Mononuclear cell (primary cell): ENCODE measurements around the gene SDF2. TPM values are rescaled to one million over a fixed set of nuclear protein-coding genes. Genes with fewer than 3 reads are reported as not detected.
"Not testable (repeated sequence)": the region's sequence is repeated elsewhere in the genome, so short reads cannot be mapped to it uniquely, and the experiment has no call there.

Source experiments
- H3K27me3 ChIP-seq: 2 replicates; pipeline ENCODE4 v1.6.0; 2011; ENCODE audit warnings: low read length, control low read depth; ENCODE audit not compliant: insufficient read depth
- H3K4me1 ChIP-seq: 2 replicates; pipeline ENCODE4 v1.5.1; 2011; ENCODE audit warnings: mild to moderate bottlenecking, low read length, control low read depth; ENCODE audit not compliant: insufficient read depth
- H3K4me3 ChIP-seq: 2 replicates; pipeline ENCODE4 v1.5.1; 2011; ENCODE audit warnings: mild to moderate bottlenecking, low read length, moderate library complexity
- H3K9me3 ChIP-seq: 2 replicates; pipeline ENCODE4 v1.5.1; 2011; ENCODE audit warnings: low read depth, mild to moderate bottlenecking, control low read depth, low read length
- total RNA-seq: library from RNA; depleted of rRNA; stranded (reverse); fragments of >200 nt; gene quantifications from one replicate; pipeline ENCODE4 v1.2.3, GENCODE V29; 2012

Gene SDF2
- total RNA-seq, 1 donor = 31.3 TPM

GRCh38 chr17:28698253-28698941, 36.7 kb upstream of the SDF2 start:
- H3K9me3 ChIP-seq = no peaks in the 10 kb centered on the region
- no peak overlapping the region for H3K4me3 ChIP-seq
- H3K27me3 ChIP-seq = no peaks in the 10 kb centered on the region
- H3K4me1 ChIP-seq = no peaks in the 10 kb centered on the region

GRCh38 chr17:28693869-28694268, 32.2 kb upstream of the SDF2 start:
- no peak overlapping the region for H3K4me3 ChIP-seq
- H3K27me3 ChIP-seq = no peaks in the 10 kb centered on the region
- H3K4me1 ChIP-seq = no peaks in the 10 kb centered on the region
- no peaks in the 10 kb centered on the region for H3K9me3 ChIP-seq

- Histone ChIP-seq H3K9me3 (no peaks in the 10 kb centered on the region), H3K4me3 (no peak overlapping the region), H3K4me1 (no peaks in the 10 kb centered on the region), H3K27me3 (no peaks in the 10 kb centered on the region)
Measured at GRCh38 chr17:28689011-28689410, 27.3 kb upstream of the SDF2 start.

GRCh38 chr17:28688481-28688880, 26.8 kb upstream of the SDF2 start:
- Histone ChIP-seq H3K27me3 (no peaks in the 10 kb centered on the region), H3K4me1 (no peaks in the 10 kb centered on the region), H3K9me3 (no peaks in the 10 kb centered on the region), H3K4me3 (no peak overlapping the region)

- Histone ChIP-seq H3K9me3 (no peaks in the 10 kb centered on the region), H3K4me3 (no peak overlapping the region), H3K27me3 (no peaks in the 10 kb centered on the region), H3K4me1 (no peaks in the 10 kb centered on the region)
Measured at GRCh38 chr17:28686296-28686695, 24.6 kb upstream of the SDF2 start.

- no peaks in the 10 kb centered on the region for H3K4me1 ChIP-seq
- no peaks in the 10 kb centered on the region for H3K9me3 ChIP-seq
- no peaks in the 10 kb centered on the region for H3K27me3 ChIP-seq
- no peak overlapping the region for H3K4me3 ChIP-seq
Measured at GRCh38 chr17:28685366-28685765, 23.7 kb upstream of the SDF2 start.

GRCh38 chr17:28684963-28685362, 23.3 kb upstream of the SDF2 start:
- H3K27me3 ChIP-seq = no peaks in the 10 kb centered on the region
- no peaks in the 10 kb centered on the region for H3K9me3 ChIP-seq
- H3K4me3 ChIP-seq = no peak overlapping the region
- H3K4me1 ChIP-seq = no peaks in the 10 kb centered on the region

GRCh38 chr17:28682655-28683054, 20.9 kb upstream of the SDF2 start:
- Histone ChIP-seq H3K9me3 (no peaks in the 10 kb centered on the region), H3K27me3 (no peaks in the 10 kb centered on the region), H3K4me1 (no peaks in the 10 kb centered on the region), H3K4me3 (no peak overlapping the region)

- Histone ChIP-seq H3K4me1 (no peaks in the 10 kb centered on the region), H3K4me3 (no peak overlapping the region), H3K9me3 (no peaks in the 10 kb centered on the region), H3K27me3 (no peaks in the 10 kb centered on the region)
Measured at GRCh38 chr17:28675980-28676379, 14.3 kb upstream of the SDF2 start.

GRCh38 chr17:28675490-28675889, 13.8 kb upstream of the SDF2 start:
- Histone ChIP-seq H3K4me3 (no peak overlapping the region), H3K4me1 (no peaks in the 10 kb centered on the region), H3K9me3 (no peaks in the 10 kb centered on the region), H3K27me3 (no peaks in the 10 kb centered on the region)

- Histone ChIP-seq H3K27me3 (no peaks in the 10 kb centered on the region), H3K4me3 (no peak overlapping the region), H3K9me3 (no peaks in the 10 kb centered on the region), H3K4me1 (peaks cover 12% of the 10 kb centered on the region)
Measured at GRCh38 chr17:28669918-28670317, 8.2 kb upstream of the SDF2 start.

- Histone ChIP-seq H3K4me1 (peaks cover 27% of the 10 kb centered on the region), H3K27me3 (no peaks in the 10 kb centered on the region), H3K9me3 (no peaks in the 10 kb centered on the region), H3K4me3 (no peak overlapping the region)
Measured at GRCh38 chr17:28667870-28668269, 6.2 kb upstream of the SDF2 start.

- Histone ChIP-seq H3K4me3 (no peak overlapping the region), H3K4me1 (peaks cover 36% of the 10 kb centered on the region), H3K27me3 (no peaks in the 10 kb centered on the region)
Measured at GRCh38 chr17:28665994-28666393, 4.3 kb upstream of the SDF2 start.

GRCh38 chr17:28663723-28664122, 2.0 kb upstream of the SDF2 start:
- Histone ChIP-seq H3K4me3 (no peak overlapping the region), H3K4me1 (peaks cover 44% of the 10 kb centered on the region), H3K9me3 (no peaks in the 10 kb centered on the region), H3K27me3 (no peaks in the 10 kb centered on the region)

More at GRCh38 chr17:28665994-28666393, 4.3 kb upstream of the SDF2 start:
- H3K9me3 ChIP-seq = no peaks in the 10 kb centered on the region

- H3K4me1 ChIP-seq = peaks cover 36% of the 10 kb centered on the region
- no peaks in the 10 kb centered on the region for H3K9me3 ChIP-seq
- peak overlapping the region; percentile 85 for H3K4me3 ChIP-seq
- no peaks in the 10 kb centered on the region for H3K27me3 ChIP-seq
Measured at GRCh38 chr17:28662527-28662829, 772 bp upstream of the SDF2 start.

- not testable (repeated sequence) for H3K4me3 ChIP-seq, H3K9me3 ChIP-seq, H3K27me3 ChIP-seq
- peaks cover 32% of the 10 kb centered on the region for H3K4me1 ChIP-seq
Measured at GRCh38 chr17:28659497-28659881, 2.2 kb downstream of the SDF2 start.
